Activated T-helper 9 cell treated with anti-CD3 and anti-CD28 coated beads, Interleukin-2, amount 50 U/mL, for 16 hours (primary cell): ENCODE data around the gene PIGK.

Experiments
- DNase-seq: peaks from one replicate; pipeline ENCODE4 v3.0.0-alpha.2; 2020; ENCODE audit warnings: low read depth

Gene PIGK

DNA sequence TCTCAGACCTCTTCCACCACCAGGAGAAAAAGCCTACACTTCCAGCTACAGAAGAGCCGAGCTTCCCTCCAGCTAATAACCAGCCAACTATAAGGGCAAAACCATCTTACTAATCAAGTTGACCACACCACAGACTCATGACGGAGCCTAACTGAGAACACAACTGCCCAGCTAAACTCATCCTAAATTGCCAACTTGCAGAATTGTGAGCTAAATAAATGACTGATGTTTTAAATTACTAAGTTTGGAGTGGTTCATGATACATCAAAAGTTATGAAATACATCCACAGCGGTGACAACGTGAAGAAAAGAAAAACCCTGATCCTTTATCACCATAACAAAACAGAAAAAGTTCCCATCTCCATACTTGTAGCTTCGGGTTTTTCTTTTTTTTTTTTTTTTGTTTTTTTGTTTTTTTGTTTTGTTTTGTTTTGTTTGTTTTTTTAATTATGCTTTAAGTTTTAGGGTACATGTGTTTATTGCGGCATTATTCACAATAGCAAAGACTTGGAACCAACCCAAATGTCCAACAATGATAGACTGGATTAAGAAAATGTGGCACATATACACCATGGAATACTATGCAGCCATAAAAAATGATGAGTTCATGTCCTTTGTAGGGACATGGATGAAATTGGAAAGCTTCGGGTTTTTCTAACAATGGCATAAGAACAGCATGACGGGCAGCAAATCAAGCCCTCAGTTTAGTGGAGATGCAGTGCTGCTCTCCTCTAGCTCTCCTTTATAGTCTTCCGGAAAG is 122.6 kb downstream of the PIGK start:
- DNase-seq, result no peak

DNA sequence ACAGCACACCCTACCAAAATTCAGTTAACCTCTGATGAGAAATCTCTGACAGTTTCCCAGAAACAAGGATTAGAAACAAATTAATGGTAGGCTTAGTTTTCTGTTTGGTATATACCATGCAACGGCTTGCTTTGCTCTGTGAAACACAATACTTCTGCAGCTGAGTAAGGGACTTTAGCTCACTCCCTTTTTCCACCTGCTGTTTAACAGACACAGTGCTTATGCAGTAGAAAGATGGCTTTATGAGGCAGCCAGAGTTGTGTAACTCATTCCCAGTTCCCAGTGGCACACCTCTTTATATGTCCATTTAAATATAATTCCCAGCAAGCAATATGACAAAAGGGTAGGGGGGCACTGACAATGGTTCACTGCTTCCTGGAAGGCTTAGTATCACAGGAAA is 124.0 kb downstream of the PIGK start:
- DNase-seq, result no peak

DNA sequence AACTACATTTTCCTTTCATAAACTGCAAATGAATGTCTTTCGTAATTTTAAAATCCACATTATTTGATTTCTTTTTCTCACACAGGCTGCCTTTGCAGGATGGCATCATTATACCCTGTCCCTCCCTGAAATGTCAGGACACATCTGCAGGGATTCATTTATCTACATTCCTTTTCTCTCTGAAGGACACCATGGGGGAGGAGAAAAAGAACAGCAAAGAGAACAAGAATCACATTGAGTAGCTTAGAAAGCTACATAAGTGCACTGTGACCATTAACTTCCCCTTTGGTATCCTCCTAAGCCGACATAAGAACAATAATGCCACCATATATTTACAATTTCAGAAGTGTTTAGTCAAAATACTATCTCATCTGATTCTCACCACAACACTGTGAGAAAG is 129.5 kb downstream of the PIGK start:
- no peak for DNase-seq

DNA sequence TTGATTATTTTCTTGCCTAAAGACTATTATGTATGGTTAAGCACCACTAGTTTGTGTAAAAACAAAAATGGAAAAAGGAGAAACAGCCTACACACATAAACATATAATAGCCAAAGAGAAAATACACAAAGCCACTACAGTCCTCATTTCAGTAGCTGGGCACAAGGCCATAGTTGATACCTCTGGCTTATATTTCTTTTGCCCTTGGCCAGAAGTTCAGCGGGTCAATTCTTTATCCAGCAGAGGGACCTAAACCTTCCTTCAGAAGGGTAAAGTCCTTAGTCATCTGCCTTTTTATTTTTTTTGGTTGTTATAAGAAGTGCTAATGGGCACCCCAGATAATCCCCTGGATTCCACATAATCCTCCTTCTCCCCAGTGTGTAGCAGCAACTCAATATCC is 134.1 kb downstream of the PIGK start:
- no peak for DNase-seq

DNA sequence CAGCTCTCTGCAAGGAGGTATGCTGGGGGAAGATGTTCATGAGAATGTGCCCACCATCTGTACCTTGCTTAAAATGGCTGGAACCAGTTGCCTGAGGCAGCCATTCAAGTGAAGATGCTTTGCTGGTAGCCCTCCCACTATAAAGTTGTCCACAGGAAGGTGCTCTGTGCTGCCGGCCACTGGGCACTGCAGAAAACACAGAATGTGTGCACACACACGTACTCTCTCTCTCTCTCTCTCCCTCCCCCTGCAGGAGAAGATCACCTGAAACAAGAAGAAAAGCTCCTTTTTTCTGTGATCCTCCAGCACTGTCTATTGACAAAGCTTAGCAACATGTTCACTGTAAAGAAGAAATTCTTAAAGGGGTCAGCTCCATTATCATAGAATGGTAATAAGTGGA is 134.8 kb downstream of the PIGK start:
- no peak for DNase-seq

DNA sequence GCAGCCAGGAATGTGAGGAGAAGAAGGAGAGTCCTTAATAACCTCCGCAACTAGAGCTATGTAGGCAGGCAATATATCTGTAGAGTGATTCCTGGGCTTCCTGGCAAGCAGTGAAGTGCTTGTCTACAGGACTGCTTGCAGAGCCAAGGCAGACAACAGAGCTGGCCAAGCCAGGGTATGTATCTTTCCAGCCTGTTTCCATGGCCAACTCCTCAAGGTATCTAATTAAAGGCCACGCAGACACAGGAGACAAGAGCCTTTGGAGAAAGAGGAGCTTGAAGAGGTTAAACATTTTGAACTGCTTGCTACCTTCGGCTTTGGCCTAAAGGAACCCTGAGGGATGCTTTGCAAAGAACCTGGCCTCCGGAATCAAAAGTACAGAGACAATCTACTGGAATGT is 137.4 kb downstream of the PIGK start:
- no peak for DNase-seq

DNA sequence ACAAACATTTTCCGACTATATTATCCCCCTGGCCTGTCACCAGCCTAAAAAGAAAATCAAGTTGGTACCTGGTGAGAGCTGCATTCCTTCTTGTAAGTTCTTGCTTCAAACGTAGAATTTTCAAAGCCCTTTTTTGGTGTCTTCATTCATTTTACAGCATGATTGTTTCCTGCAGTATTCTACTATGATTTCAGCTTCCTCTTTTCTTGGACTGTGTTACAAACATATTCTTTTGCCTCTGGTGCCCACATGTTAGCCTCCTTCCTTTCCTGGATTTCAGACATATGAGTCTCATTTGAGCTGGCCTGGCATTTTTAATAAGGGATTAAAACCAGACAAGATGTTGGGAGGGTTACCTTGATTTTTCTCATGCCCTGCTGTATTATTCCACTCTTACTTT is 142.5 kb downstream of the PIGK start:
- DNase-seq, result no peak

DNA sequence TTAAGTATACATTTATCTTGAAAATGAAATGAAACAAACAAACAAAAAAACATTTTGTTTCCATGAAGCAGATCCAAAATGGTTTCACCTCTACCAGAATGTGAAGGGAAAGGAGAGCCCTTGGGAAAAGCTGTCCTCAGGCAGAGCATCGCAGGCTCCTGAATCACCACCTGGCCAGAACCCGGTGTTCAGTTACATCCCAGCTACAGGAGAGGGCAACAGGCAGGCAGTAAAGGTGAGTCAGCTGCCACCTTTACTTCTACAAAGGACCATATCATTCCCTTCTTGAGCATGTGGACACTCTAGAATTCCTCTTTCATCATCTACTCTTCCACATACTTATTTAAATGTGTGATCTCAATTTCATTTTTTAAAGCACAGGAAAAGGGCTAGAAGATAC is 151.2 kb downstream of the PIGK start:
- no peak for DNase-seq

DNA sequence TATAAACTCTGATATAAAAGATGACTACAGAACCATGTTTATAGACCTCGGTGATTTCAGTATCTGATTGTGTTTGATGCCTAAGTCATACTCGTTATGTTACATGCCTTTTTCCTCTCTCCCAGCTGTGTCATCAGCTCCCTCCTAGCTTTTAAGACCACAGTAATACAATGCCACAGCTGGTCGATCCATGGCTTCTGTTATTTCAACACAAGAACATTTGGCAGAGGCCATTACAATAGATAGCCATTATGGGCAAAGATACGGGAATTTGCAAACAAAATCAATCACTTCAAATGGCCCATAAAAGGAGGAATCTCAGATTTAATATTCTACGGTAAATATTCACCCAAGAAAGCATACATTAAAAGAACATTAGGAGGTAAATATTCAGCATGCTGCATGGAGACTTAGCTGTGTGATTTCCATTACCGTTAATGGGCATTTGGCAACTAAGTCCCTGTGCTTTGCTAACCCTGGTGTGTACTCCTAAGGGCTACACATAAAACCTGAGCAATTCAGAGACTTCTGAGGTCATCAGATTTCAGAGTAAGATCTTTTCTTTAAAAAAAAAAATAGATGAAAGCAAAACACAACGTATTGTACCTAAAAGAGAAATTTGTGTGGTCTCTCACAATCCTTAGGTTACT is 153.4 kb downstream of the PIGK start:
- no peak for DNase-seq

DNA sequence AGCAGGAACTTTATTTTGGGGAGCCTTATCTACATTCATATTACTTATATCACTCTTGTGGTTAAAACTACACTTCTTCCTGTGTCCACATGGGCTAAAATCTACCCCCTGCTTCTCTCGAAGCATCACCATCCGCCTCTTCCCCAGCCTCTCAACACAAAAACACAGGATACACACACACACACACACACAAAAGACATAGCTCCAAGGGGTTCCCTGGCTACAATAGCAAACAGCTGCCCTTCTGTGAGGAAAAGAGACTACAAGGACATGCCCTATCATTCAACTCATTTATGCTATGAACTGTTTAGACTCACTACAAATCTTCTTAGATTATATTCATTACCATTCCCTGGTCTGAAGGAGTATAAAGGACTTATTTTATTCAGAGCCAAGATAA is 155.0 kb downstream of the PIGK start:
- DNase-seq, result no peak

DNA sequence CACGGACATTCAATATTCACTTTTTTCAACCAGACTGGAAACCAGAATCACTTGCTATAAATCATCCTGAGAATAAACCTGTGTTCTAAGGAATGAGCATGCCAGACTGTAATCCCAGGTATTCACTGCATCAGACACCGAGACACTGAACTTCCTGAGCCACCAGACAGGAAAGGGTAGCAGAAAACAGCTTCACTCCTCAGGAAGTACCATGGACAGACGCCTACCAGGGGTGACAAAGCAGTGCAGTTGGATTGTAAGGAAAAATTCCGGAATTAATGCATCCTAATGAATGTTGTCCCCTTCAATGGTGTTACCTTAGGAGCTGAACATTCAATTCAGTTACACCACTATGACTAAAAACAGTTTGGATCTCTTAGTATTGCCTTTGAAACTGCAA is 156.1 kb downstream of the PIGK start:
- no peak for DNase-seq

DNA sequence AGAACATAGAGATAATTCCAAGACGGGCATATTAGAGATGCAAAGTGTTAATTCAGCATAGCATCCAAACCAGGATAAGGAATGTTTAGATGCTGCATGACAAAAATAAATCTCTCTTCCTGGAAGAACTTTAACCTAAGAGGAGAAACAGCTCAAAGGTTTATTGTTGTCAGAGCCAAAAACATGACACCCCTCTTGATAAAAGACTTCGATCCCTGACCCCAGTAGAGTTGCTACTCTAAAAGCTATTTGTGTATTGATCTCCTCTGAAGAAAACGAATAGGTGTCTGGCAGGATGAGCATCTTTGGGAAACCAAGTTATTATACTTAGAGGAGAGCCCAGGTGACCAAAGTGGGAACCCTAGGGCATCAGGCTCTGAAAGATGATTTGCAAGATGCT is 158.1 kb downstream of the PIGK start:
- no peak for DNase-seq

DNA sequence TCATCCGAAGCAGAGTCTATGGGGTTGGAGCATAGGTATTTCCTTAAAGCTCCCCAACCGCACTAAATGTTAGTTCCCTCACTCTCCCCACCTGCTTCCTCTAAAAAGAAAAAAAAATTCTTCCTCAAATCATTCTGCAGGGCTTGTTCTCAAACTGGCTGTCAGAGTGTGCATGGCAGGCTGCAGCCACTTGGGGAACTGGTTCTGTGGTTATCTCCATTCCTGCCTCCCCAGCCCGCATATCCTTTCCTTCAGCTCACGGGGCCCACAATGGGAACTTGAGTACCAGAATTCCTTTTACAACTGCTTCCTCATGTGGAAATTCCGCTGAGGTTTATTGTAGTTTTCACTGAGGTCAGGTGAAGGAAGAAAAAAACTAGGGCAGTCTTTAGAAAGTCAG is 159.2 kb downstream of the PIGK start:
- DNase-seq, result no peak

DNA sequence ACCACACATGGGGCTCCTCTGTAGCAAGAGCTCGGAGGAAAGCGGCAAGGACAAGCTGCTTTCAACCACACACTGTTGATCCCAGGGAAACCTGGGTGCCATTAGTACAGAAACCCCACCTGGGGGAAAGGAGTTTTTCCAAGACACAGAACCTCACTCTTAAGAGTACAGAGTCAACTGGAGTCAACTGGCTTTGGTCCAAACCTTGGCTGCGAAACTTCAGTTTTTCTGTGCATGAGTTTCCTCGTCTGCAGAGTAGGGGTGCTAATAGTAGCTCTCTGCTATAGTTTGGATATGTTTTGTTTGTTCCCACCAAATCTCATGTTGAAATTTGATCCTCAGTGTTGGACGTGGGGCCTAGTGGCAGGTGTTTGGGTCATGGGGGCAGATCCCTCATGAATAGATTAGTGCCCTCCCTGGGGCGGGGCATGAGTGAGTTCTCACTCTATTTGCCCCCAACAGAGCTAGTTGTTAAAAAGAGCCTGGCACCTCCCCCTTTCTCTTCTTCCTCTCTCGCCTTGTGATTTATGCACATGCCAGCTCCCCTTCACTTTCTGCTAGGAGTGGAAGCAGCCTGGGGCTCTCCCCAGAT is 161.1 kb downstream of the PIGK start:
- DNase-seq, result no peak

DNA sequence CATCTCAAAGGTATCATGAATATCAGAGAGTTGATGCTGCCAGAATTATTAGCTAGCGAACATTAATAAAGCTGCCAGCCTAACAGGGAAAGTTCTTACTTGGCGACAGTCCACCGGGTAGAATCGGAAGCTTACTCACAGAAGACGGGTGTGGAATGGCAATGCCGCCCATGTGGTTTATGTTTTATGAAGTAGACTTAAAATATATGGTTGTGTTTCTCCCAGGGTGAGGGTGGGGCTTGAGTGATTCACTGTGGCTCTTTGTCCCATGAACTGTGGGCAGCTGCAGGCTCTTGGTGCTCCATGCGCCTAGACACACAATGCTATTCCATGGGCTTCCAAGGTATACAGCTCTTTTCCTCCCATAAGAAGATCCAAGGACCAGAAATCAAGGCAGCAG is 162.7 kb downstream of the PIGK start:
- no peak for DNase-seq

DNA sequence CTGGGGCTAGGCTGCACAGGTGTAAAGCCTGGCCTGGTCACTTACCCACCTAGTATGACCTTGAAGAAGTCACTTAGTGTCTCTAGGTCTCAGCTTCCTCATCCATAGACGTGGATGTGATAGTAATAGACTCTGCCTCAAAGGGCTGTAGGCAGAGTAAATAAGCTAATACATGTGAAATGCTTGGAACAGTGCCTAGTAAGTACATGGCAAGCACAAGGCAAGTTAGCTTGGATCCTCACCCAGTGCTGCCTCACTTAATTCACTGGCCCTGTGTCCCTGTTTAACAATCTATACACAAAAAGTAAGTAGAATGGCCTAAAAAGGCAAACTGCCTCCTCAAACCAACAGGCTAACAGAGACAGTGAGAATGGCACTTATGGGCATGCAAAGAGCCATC is 167.8 kb downstream of the PIGK start:
- no peak for DNase-seq

DNA sequence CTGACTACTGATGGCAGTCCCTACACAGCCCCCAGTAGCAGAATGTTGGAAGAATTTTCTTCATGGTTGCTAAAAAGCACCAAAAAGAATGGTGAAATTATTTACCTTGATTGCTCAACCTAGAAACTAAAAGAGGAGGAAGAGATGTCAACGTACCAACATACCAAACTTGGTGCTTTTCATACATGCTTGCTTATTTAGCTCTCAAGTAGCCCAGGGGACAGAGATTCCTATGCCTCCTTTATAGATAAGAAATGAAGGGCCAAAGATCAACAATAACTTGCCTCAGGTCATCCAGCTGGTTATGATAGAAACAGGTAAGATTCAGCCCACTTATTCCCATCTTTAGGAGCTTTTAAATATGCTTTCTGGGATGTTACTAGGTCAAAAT is 170.6 kb downstream of the PIGK start:
- DNase-seq, result no peak

DNA sequence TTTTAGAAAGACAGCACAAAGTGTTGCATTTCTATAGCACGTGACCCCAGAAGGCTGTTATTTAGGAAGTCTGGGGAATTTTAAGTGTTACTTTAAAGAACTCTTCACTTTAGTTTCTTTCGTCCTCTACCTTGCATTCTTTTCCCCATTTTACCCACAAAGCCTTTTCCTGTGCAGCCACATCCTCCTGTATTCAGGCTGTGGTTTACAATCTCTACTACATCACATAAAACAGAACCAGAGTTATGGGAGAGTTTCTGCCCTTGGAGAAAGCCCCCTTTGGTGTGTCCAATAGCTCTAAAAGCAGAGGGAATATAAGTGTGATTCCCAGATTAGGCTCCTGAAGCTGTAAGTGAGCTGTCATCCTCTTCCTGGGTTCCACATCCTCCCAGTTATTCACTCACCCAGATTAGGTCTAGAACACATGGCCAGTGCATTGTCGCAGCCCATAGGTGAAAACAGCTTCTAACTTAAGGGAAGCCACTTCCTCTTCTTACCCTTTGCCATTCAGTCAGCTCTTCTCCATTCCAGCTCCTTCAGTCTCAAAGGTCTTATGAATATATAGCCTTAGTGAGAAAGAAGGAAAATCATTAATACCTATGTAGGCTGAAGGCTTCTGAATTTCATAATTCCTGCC is 171.1 kb downstream of the PIGK start:
- no peak for DNase-seq

DNA sequence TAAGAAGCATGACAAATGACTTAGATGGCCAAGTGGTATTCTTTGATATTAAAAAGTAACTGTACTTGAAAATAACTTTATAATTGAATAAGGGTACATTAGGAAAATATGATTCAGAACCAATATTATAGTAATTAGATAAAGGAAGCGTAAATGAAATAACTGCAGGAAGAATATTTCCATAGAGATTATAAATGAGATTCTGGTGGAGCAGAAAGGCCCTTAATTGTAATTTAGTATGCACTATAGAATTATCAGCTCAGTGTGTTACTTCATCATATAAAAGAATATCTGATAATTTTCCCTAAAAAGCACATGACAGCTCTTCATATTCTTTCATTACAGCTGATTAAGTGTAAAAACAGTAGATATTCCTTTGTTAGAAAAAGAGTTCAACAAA is 171.7 kb downstream of the PIGK start:
- no peak for DNase-seq

DNA sequence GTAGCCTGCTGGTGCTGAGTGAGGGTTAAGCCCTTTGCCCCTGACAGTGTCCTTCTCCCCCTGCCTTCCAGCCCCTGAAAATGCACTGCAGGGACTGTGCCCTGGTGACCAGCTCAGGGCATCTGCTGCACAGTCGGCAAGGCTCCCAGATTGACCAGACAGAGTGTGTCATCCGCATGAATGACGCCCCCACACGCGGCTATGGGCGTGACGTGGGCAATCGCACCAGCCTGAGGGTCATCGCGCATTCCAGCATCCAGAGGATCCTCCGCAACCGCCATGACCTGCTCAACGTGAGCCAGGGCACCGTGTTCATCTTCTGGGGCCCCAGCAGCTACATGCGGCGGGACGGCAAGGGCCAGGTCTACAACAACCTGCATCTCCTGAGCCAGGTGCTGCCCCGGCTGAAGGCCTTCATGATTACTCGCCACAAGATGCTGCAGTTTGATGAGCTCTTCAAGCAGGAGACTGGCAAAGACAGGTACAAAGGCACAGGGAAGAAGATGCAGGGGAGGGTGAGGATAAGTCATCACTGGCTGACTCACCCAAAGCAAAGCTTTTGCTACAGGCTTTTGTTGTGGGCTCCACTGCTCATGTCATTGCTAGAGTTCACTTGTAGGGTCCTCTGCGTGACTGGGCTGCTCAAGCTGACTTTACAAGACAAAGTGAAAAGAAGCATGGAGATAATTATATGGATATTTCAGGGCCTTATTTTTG is 174.9 kb downstream of the PIGK start:
- DNase-seq, result no peak

DNA sequence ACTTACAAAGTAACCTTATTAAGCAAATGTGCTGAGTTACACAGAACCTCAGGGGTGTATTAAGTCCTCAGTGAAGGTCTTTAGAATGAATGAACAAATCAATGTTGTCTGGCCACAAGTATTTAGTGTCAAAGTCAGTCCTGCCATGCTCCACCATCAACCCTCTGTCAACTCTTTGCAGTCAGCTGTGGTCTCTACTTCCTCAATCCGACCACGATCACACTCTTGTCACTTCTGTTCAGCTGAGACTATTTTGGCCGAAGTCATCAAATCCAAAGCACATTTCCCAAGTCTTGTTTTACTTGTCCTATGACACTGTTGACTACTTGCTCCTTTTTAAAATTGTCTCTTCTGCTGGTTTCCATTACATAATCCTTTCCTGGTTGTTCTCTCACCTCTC is 178.4 kb downstream of the PIGK start:
- DNase-seq, result no peak

DNA sequence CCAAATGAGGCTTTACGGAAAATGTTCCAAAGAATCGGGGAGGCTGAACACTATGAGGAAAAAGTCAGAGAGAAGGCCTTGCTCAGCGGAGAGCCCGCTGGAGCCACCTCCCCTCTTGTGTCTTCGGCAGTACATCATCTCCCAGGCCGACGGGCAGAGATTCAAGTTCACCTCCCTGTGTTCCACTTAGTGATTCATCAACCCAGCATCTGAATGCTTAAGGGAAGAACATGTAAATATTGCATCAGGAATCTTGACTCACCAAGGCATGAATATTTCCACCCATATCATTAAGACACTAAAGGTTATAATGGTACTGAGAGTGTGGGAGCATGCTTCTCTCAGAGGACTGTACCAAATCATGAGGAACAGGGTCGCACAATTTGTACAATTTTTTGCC is 179.5 kb downstream of the PIGK start:
- DNase-seq, result no peak

DNA sequence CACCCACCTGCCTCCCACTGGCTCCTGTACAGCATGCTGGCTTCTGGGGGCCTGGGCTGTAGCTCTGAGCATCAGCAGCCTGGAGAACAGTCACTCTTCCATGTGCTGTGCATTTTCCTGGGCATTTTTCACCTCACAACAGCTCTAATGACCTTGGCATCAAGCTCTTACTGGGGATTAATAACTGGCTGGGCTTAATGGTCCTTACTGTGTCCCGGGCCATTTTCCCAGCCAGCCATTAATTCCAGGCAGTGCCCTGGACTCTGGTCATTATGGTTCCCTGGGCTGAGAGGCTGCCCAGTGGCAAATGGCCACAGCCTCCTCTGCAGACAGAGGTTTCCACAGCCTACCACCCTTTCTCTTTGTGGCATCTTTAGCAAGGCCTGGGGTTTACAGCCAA is 180.1 kb downstream of the PIGK start:
- DNase-seq, result no peak
